Eye (tissue), 1 donor: ENCODE results near the gene RAD51B.
"Not testable (repeated sequence)": the region's sequence is repeated elsewhere in the genome, so short reads cannot be mapped to it uniquely, and the experiment has no call there.

Source experiments
- DNase-seq: peaks from one replicate; pipeline ENCODE4 v3.0.0-alpha.2; 2015

RAD51B gene

DNA sequence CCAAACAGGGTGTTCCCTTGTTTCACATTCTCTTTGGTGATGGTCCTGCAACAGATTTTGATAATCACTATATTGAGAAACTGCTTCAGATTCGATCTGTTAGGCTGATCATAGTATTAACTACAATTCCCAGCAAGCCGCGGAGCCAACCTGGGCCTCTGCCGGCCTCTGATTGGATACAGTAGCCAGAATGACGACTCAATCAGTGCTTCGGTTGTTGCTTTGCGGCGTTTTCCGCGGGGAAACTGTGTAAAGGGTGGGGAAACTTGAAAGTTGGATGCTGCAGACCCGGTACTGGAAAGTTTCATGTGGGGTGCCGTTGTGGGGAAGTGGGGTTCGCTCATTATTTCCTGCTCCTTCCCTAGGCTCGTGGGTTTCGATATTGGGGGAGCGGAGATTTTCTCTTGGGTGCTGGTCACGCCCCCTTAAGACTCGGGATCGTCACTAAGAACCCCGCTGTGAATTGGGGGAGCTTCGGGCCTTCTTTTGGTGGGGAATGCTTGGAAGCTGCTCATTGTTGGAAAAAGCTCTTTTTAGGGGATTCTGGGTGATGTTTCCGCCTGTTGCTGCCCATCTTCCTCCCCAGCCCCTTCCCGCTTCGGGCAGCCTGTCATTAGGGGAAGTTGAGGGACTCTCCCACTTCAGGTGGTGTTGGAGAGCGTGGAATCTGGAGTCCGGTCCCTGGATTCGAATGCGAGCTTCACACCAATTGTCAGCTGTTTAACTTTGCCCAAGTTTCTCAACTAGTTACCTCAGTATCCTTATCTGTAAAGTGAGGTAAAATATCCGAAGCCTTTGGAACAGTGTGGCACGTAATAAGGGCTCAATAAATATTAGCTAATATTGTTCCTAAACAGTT, at the start of gene RAD51B:
Gene RAD51B, plus strand, starts transcription at position 217 of the 859 bp plus-strand sequence.
- DNase-seq = peak; percentile 97

DNA sequence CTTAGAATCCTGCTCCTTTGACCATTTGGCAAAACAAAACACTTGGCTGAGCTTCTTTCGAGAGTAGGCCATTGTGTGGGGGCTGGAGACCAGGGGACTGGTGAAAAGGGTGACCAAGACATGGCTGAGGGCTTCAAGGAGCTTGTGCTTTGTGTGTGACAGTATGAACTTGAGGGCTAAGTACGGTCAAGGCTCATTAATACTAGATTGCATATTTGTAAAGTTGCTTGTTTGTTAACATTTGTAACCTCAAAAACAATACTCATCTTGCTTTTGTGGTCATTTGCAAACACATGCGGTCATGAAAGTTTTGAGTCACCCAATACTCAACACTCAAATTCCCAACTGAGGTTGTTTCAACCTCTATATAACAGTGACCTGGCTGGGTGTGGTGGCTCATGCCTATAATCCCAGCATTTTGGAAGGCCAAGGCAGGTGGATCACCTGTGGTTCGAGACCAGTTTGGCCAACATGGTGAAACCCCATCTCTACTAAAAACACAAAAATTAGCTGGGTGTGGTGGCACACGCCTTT, 45.7 kb upstream of the RAD51B start:
- DNase-seq = no peak

DNA sequence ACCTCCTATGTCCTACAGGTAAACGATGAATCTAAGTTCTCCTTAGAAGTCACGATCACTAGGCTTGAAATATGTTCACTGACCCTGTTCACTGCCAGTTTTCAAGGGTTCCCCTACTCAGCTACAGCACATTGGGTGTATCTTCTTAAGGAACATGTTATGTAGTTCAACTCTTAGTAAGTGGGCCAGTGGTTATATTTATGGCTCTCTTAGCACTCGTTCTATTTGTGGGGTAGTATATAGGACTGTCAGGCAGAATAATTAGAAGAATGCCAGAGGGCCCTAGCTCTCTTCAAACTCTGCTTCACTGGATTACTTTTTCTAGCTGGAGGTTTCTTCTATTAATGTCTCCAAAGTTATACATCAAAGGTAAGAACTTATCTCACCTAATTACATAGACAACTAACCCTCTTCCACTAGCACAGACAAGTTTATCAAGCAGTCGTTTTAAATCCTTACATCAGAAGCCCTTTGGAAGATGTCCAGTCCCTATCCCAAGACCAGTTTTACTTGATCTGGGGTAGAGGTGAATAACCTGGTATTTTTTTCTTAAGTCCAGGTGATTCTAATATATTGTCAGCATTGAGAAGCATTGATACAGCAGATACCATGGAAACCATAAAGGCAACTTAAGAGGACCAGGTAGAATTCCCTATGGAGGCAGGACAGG, 42.8 kb upstream of the RAD51B start:
- no peak for DNase-seq

DNA sequence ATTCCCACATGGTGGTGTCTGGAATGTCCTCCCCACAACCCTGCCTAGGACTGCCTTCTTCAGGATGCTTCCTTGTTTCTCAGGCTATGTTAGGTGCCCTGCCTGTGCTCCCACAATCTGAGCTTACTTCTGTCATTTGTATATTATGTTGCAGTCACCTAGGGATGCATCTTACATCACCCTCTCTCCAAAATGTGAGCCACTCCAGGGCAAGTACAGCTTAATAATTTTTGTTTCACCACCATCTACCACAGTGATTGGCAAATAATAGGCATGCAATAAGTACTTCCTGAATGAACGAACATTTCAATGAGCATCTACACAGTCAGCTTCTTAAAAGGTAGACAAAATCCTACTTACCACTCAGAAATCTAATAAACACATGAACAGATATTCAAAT, 40.8 kb upstream of the RAD51B start:
- no peak for DNase-seq

DNA sequence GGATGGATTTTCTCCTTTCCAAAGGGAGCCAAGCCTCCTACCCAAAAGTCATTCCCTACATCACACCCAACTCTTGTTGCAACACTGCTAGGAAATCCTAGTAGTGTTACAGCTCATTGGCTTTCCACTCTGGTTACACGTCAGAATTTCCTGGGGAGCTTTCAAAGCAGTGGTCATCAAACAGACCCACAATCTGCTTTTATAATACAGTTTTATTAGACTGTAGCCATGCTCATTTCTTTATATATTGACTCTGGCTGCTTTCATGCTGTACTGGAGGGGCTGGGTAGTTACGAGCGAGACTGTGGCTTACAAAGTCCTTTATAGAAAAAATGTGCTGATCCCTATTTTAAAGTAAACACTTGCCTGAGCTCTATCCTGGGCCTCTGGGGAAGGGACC, 37.5 kb upstream of the RAD51B start:
- no peak for DNase-seq

DNA sequence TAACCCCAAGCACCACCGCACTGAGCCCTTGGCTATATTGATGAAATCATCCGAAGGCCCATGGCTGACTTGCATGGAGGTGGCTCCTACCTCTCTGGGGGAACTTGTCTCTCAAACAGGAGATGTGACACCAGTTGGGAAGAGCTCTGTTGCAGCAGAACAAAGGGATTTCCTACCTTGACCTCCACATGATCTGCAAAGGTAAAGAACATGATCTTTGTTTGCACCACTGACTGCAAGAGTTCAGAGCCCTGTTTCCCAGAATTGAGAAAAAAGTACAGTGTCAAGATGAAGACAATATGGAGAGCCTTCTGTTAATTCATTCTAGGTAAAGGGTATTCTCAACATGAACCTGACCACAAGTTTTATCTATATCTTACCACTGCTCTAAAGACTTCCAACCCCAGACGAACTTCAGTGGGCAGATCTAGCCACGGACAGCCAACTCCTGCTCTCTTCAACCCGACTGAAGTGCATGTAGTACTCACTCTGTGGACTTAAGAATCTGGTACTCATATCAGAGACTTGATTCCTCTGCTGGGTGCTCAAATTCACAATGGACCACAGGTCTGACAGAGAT, 35.2 kb upstream of the RAD51B start:
- no peak for DNase-seq

DNA sequence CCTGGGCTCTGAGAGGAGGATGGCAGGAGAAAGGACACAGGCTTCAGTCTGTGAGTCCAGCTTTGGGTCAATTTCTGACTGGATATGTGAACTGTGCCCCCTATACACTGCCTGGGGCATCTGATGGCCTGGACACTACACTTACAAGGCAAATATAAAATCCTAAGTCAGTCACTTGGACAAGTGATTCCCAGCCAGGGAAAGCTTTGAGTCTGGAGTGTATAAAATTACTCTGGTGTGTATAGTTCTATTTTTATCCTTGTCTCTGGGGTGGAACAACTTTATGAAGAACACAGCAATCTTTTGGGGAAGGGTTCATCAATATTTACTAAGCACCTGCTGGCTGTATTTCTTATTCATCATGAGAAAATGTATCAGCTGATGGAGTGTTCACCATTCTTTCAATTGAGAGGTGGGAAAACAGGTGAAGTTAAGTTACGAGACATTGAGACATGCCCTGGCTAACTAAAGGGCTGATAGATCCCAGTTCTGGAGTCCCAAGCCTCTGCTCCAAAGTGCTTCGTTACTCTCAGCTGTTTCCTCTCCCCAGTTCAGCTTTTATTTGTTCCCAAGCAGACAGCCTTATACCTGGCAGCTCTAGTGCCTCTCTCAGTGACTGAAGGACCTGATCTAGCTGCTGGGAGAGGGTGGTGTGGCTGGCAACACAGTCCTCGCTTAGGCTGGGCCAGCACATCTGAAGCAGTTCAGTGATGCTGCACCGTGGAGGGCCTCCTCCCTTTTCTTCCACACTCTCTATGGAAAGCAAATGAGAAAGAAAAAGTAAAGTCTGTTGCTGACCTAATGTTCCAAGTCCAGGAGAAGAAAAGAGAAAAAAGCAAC, 34.1 kb upstream of the RAD51B start:
- no peak for DNase-seq

DNA sequence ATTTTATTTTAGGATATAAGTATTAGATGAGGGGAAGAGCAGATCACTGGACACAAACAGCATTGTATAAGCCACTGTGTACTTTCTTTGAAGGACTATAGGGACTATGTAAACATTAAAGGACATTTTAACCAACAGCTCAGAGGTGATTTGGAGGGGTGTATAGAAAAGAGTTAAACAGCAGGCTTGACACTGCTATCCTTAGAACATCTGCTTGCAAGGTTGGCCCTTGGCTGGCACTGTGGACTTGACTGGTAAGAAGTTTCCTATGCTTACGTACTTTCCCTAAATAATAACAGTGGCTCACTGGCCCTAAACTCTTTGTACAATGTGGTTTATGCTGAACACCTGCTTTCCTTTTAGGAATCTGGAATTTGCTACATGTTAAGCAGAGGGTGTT, 31.9 kb upstream of the RAD51B start:
- no peak for DNase-seq

DNA sequence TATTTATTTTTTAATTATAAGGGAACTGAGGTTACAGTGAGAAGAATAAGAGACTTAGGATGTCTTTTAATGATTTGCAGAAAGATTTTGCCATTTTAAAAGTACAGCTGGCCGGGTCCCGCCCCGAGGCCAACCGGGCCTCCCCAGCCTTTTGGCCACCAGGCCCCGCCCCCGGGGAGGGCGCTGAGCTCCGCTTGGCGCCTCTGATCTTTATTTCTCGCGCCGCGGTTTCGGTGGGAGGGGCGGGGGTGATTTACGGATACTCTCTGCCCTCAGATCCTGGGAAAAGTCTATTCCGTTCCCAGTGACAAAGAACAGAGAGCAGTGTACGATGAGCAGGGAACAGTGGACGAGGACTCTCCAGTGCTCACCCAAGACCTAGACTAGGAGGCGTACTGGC, 20.8 kb upstream of the RAD51B start:
- no peak for DNase-seq

DNA sequence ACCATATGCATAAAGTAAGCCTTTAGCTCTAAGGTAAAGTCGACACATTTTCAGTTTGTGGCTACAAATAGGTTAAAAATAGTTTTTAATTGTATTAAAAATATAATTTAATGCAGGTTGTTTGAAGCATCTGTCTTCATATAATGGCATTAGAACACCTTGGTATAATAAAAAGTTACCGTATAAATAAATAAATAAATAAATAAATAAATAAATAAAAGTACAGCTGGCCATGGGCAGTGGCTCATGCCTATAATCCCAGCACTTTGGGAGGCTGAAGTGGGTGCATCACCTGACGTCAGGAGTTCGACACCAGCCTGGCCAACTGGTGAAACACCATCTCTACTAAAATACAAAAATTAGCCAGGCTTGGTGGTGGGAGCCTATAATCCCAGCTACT, 18.8 kb upstream of the RAD51B start:
- no peak for DNase-seq

DNA sequence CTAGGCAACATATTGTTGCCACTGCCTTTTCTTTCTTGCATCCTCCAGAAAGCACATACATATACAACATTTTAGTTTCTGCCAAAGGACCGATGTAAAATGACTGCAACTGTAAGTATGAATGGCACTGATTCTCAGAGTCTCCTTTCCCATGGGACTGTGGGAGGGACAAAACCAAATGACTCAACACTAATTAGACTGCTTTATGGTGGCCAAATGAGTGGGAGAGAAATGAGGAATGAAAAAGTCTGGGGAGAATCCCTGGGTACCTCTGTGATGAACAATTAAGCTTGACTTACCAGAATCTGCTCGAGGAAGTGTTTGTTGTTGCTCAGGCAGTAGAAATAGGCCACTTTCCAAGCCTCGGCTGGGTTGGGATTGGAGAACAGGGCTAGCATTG, 13.3 kb upstream of the RAD51B start:
- DNase-seq = no peak

DNA sequence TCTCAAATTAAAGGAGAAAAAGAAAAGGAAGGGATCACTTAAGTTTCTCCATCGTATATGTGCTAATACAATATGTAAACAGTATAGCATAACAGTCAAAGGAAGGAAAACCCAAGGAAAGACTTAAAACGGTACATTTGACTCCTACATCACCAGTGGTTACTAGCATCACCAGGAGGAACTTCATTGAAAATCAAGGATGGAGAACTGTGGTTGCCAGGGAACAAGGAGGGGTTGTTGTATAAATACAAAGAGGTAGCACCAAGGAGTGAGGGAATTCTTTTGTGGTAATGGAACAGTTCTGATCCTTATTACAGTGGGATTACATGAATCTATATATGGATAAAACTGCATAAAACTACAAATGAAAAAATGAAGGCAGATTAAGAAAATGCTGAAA, 4.8 kb upstream of the RAD51B start:
- DNase-seq = no peak

DNA sequence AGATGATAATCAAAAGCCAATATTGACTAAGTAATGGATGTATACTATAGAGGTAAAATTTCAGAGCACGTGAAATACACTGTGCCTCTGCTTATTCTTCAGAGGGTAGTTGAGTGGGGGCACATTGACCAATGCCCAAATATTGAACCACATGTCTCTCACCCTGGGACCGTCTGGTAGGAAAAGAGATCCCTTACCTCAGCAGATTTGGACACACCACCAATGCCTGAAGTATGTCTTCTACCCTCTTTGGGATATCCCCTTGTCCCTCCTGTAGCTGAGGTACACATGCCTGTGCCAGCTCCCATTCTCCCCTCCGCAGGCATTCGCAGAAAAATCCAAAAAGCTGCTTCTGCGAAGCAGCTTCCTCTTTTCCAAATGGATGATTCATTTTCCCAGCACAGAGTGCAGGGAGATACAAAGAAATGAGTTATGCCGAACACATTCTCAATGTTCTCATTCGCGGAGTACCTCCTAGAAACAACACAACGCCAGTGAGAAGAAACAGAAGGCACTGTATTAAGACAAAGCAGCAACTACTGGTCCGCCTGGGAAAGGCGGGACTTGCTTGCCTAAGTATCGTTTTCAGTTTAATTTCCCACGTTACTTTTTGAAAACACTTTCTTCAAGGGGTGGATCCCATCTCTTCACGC, 3.9 kb upstream of the RAD51B start:
- peak; percentile 49 for DNase-seq

DNA sequence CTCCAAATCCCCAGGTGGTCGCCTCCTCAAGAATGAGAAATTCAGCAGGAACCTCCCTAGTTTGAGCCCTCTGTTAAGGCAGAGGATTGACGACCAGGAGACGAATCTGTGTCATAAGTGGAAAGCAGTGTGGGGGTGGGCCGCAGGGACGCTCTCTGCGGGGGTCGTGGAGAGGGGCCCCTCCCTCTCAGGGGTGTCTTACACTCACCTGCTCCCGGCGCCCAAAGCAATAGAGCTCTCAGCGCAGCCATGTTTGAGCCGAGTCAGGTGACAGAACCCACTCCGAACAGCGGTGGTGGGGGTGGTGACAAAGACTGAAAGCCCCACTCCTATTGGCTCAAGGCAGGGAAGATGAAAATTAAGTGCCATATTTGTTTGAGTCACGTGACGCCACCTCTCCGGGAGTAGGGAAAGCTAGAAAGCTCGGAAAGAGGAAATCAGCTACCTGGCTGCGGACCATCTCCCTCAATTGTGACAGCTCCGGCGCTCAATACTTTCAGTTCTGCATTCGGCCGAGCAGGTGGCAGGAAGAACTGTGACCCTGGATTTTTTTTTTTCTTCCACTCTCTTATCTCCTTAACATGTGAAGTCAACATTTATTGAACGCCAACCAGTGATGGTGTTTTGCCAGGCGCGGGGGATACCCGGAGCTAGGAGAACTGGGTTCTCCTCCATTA, 3.1 kb upstream of the RAD51B start, which contains the start of gene ZFYVE26:
Gene ZFYVE26, minus strand, starts transcription at position 265 of the 677 bp plus-strand sequence. CDS start 627 bp downstream, outside the sequence.
- DNase-seq = peak; percentile 98

DNA sequence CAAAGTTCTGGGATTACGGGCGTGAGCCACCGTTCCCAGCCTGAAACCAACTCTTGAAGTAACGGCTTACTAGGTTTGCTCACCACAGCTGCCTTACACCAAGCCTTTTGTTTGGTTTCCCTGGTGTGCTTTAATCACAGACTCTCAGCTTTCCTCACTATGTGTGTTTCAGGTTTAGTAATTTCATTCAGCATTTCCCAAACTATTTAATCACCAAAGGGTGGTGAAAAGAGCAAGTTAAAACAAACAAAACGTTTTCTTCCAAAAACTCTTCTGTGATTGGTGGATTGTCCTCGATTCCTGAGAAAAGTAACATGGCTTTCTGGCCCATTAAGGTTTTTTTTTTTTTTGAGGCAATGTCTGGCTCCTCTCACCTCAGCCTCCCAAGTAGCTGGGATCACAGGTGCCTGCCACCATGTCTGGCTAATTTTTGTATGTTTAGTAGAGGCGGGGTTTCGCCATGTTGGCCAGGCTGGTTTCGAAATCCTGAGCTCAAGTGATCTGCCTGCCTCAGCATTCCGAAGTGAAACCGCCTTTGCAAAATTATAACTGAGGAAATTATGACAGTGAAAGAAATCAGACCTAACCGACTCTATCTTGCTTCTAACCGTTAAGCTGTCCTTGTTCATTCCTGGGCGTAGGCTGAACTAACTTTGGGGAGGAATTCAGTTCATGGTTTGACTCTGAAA, 1.7 kb upstream of the RAD51B start:
- DNase-seq = no peak

DNA sequence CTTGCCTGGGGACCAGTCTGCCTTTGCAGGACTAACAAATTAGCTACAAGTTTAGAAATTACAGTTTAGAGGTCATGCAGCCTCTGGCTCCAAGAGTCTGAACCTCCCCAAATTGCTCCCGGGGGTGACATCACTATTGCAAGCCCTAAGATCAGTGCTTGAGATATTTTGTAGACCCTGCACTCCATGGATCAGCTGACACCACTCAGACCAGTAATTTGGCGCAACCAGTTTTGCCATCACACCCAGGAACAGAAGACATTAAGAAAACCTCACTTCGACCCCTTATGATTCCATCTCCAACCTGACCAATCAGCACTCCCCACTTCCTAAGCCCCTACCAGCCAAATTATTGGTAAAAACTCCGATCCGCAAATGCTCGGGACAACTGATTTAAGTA, 1.1 kb upstream of the RAD51B start:
- DNase-seq = not testable (repeated sequence)

DNA sequence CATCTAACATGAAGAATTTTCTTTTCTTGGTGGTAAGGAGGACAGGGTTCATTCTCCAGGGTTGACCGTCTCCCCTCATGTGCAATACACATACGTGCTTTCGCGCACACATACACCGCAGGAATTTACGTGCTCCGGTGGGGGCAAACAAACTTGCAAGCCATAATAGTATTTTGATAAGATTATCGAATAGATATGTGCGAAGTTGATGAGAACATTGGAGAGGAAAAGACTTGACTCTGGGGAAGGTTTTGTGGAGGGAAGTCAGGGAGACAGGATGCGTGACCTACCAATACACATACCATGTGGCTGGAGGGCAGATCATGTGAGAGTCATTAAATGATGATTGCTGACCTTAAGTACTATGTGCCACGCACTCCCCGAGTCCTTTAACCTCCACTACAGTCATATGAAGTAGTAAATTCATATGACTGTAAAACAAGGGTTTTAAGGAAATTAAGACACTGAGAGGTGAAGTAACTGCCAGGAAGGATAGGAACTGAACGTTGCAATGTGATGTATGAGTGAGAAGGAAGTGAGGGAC, 921 bp downstream of the RAD51B start:
- peak; percentile 48 for DNase-seq

DNA sequence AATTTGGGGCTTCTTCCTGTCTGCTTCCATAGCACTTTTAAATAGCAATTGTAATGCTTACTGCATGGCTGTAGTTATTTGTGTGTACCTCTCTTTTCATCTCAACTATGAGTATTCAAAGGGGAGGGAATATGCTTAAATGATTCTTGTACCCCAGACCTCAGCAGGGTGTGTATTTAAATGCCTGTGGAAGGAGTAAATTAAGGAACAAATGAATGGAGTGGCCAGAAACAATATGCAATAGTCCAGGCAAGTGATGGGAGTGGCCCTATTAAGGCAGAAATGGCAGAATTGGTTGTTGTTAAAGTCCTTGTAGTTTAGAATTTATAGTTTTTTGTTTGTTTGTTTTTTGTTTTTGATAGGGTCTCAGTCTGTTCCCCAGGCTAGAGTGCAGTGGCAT, 1.5 kb downstream of the RAD51B start:
- no peak for DNase-seq

DNA sequence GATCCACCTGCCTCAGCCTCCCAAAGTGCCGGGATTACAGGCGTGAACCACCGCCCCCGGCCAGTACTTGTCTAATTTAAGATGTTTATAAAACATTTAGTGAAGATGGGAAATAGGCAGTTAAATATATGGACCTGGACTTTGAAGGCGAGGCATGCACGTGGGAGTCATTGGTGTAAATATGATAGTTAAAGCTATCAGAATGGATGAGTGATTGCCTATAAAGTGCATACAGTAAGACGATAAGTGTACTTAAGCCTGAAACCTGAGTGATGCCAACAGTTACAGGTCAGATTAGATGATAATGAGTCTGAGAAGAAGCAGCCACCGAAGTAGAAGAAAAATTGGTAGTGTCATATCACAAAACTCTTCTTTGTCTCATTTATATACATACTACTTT, 11.5 kb downstream of the RAD51B start:
- DNase-seq = no peak

DNA sequence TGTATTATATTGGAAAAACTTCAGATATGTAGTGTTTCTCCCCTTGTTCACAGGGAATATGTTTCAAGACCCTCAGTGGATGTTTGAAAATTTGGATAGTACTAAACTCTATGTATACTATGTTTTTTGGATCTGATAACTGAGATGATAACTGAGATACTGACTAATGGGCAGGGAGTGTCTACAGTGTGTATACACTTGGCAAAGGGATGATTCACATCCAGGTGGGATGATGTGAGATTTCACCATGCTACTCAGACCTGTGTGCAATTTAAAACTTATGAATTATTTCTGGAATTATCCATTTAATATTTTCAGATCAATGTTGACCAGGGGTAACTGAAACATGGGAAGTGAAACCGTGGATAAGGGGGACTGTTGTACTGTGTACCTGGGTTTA, 13.8 kb downstream of the RAD51B start:
- DNase-seq = no peak

DNA sequence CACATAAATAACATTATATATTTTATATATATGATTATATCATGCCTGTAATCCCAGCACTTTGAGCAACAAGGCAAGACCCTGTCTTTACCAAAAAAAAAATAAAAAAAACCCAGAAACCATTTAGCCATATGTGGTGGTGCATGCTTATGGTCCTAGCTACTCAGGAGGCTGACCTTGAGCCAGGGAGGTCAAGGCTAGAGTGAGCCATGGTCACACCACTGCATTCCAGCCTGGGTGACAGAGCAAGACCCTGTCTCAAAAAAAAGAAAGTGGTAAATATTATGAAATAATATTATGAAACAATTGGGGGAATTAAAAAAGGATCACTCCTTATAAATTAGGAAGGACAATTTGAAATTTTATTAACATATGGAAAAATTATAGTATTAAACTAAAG, 16.0 kb downstream of the RAD51B start:
- no peak for DNase-seq
